ENCODE data around the gene DNAH14. TPM values are rescaled to one million over a fixed set of nuclear protein-coding genes. Genes with fewer than 3 reads are reported as not detected.
"Not testable (repeated sequence)": the region's sequence is repeated elsewhere in the genome, so short reads cannot be mapped to it uniquely, and the experiment has no call there.

Gene DNAH14
- total RNA-seq, 1 donor from 2014 or later: 13.3 TPM

DNA sequence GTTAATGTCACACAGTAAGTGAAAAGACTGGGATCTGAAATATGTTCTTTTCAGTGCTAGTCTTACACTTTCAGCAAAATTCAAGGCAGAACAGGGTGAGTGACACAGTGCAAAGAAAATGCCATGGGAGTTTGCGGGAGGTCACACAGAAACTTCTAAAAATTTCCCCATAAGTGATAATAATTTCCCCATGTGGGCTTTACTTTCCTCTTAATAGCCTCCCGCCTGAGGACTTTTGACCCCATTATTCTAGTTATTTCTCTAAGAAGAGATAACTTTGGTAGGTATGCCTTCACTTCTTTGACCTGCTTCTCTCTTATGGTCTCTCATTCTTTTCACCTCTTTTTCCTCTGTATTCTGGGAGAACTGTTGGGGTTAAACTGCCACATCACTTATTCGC is 8.1 kb upstream of the DNAH14 start:
- no peak for DNase-seq (ENCODE audit: low spot score)

- DNase-seq (ENCODE audit: low spot score): no peak
These were observed 6.9 kb upstream of the DNAH14 start for GRCh38 chr1:224922404-224923164.

- no peak for DNase-seq (ENCODE audit: low spot score)
These were observed 5.7 kb upstream of the DNAH14 start for GRCh38 chr1:224923726-224924125.

- not testable (repeated sequence) for DNase-seq (ENCODE audit: low spot score)
These were observed 1.8 kb upstream of the DNAH14 start for GRCh38 chr1:224927631-224928030.

- no peak for DNase-seq (ENCODE audit: low spot score)
These were observed 569 bp upstream of the DNAH14 start for GRCh38 chr1:224928906-224929305.

GRCh38 chr1:224931605-224932004 is 2.1 kb downstream of the DNAH14 start:
- no peak for DNase-seq (ENCODE audit: low spot score)

GRCh38 chr1:224932607-224933249 is 3.3 kb downstream of the DNAH14 start:
- no peak for DNase-seq (ENCODE audit: low spot score)

DNA sequence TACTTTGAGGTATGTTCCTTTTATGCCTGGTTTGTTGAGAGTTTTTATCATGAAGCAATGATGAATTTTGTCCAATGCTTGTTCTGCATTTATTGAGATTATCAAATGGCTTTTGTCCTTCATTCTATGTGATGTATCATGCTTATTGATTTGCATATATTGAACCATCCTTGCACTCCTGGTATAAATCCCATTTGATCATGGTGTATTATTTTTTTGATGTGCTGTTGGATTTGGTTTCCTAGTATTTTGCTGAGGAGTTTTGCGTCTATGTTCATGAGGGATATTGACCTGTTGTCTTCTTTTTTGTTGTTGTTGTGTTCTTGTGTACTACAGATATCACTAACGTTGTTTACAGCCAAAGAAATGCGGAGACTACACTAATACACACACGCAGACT is 4.1 kb downstream of the DNAH14 start:
- DNase-seq (ENCODE audit: low spot score): no peak

- DNase-seq (ENCODE audit: low spot score): no peak
These were observed 9.2 kb downstream of the DNAH14 start for GRCh38 chr1:224938652-224939051.

DNA sequence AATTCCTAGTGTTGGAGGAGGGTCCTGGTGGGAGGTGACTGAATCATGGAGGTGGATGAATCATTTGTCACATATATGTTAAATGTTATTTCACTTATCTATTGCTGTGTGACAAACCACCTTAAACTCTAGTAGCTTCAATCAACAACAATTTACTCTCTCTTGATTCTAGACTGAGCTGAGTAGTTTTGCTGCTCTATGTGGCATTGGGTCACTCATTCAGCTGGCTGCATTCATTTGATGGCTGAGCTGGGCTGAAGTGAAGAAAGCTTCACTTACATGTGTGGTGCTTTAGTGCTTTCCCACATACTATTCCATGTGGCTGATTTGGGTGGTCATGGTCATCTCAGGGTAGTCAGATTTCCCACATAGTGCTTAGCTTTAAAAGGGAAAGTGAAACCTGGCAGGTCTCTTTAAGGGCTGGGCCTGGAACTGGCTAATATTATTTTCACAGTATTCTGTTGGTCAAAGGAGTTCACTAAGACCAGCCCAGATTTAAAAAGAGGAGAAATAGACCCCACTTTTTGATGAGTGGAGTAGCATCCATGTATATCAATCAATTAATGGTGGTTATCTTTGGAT is 10.5 kb downstream of the DNAH14 start:
- DNase-seq (ENCODE audit: low spot score): no peak

DNA sequence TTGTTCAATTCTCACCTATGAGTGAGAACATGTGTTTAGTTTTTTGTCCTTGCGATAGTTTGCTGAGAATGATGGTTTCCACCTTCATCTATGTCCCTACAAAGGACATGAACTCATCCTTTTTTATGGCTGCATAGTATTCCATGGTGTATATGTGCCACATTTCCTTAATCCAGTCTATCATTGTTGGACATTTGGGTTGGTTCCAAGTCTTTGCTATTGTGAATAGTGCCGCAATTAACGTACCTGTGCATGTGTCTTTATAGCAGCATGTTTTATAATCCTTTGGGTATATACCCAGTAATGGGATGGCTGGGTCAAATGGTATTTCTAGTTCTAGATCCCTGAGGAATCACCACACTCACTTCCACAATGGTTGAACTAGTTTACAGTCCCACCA is 11.3 kb downstream of the DNAH14 start:
- DNase-seq (ENCODE audit: low spot score): not testable (repeated sequence)

DNA sequence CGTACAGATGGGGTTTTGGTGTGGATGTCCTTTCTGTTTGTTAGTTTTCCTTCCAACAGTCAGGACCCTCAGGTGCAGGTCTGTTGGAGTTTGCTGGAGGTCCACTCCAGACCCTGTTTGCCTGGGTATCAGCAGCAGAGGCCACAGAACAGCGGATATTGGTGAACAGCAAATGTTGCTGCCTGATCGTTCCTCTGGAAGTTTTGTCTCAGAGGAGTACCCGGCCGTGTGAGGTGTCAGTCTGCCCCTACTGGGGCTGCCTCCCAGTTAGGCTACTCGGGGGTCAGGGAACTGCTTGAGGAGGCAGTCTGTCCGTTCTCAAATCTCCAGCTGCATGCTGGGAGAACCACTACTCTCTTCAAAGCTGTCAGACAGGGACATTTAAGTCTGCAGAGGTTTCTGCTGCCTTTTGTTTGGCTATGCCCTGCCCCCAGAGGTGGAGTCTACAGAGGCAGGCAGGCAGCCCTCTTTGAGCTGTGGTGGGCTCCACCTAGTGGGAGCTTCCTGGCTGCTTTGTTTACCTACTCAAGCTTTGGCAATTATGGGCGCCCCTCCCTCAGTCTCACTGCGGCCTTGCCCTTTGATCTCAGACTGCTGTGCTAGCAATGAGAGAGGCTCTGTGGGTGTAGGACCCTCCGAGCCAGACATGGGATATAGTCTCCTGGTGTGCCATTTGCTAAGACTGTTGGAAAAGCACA is 16.3 kb downstream of the DNAH14 start:
- DNase-seq (ENCODE audit: low spot score): not testable (repeated sequence)

DNA sequence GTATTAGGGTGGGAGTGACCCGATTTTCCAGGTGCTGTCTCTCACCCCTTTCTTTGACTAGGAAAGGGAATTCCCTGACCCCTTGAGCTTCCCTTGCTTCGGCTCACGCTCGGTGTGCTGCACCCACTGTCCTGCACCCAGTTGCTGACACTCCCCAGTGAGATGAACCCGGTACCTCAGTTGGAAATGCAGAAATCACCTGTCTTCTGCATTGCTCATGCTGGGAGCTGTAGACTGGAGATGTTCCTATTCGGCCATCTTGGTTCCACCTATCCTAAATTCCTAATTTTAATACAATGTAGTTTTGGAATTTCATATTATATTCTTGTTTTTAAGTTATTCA is 16.8 kb downstream of the DNAH14 start:
- DNase-seq (ENCODE audit: low spot score): not testable (repeated sequence)

DNA sequence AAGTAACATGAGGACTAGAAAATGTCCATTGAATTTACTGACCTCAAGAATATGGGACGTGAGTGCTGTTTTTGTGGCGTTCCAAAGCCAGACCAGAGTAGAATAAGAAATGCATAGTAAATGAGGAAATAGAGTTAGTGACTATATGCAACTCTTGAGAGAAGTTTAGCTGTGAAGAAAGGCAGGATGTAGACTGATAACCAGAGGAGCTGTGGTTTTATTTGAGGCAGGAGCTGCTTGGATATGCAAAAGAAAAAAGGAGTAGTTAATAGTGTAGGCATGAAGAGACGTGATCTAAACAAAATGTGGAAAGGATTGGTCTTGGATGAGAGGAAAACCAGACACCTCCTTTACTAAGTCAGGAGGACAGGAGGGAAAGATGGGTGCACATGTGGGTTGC is 28.2 kb downstream of the DNAH14 start:
- no peak for DNase-seq (ENCODE audit: low spot score)

GRCh38 chr1:224958490-224958889 is 29.0 kb downstream of the DNAH14 start:
- no peak for DNase-seq (ENCODE audit: low spot score)

DNA sequence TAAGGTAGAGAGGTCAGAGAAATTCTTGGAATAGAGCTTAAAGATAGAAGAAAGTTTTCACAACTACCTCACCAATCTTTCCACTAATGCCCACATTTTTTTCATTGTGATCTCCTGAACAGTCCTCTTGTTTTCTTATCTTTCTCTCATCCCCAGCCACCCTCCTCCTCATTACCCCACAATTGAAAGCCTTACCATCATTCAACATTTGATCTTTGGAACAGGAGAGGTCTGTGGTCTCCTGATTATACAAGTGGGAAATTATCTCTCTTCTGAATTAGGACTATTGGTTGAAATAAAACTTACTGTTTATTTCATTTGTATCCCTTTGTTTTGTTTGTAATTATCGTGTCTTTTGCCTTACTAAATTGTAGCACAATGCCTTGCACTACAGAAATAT is 29.6 kb downstream of the DNAH14 start:
- no peak for DNase-seq (ENCODE audit: low spot score)

DNA sequence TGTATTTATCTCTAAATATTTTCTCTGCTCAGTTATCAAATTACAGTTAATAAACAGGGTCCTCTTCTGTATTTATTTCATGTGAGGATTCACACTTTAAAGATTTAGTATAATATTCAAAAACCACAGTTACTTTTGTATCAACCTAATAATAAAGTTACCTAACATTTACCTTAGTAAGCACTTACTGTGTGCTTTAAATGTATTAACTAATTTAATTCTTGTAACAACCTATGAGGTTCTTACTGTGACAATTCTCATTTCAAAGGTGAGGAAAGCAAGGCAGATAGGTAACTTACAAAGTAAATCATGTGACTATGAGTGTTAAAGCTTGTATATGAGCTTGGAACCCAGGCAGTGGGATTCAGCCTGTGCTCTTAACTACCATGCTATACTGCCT is 30.2 kb downstream of the DNAH14 start:
- no peak for DNase-seq (ENCODE audit: low spot score)

DNA sequence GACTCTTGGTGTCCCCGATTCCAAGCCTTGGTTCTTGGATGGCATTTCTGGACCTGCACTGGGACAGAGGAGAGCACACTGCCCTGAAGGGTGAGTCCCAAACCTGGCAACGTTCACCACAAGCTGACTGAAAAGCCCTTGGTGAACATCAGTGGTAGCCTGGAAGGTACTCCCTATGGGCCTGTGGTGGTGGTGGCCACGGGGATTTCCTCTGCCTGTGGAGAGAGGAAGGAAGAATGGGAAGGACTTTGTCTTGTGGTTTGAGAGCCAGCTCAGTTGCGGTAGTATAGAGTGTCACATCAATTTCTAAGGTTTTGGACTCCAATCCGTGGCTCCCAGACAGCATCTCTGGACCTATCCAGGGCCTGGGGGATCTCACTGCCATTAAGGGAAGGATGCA is 50.7 kb downstream of the DNAH14 start:
- DNase-seq (ENCODE audit: low spot score): no peak

DNA sequence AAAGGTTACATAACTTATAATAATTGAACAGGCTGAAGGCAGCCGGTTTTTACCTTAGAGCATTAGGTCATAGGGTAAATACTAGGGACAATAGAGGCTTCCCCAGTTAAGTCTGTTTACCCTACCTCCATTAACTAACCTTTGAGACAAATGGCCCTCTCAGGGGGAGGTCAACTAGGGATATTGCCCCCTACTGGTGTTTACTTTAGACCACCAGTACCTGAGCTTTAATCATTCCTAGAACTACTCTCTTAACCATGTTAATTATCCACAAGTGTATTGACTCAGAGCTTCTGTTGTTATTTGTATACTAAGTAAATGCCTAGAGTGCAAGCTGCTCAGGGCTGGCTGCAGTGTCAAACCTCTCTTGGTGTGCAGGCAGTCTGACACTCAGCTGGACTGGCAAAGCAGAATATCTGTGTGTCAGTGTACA is 52.5 kb downstream of the DNAH14 start:
- not testable (repeated sequence) for DNase-seq (ENCODE audit: low spot score)

- DNase-seq (ENCODE audit: low spot score): no peak
These were observed 58.6 kb downstream of the DNAH14 start for GRCh38 chr1:224988042-224988441.

GRCh38 chr1:224989615-224990014 is 60.1 kb downstream of the DNAH14 start:
- no peak for DNase-seq (ENCODE audit: low spot score)

GRCh38 chr1:224991550-224991949 is 62.1 kb downstream of the DNAH14 start:
- not testable (repeated sequence) for DNase-seq (ENCODE audit: low spot score)

DNA sequence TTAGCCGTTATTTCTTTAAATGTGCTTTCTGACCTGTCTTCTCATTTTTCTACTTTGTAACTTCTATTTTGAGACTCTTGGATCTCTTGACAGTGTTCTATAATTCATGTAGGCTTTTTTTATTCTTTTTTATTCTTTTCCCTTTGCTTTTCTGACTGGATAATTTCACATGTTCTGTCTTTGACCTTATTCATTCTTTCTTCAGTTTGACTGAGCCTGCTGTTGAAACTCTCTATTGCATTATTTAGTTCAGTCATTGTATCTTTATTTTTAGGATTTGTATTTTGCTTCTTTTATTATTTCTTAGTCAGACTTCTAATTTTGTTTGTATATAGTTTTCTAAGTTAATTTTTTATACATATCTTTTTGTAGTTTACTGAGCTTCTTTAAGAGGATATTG is 66.1 kb downstream of the DNAH14 start:
- DNase-seq (ENCODE audit: low spot score): no peak
